Hematopoietic multipotent progenitor cell treated with erythropoietin and hydrocortisone succinate and interleukin-3 and kit ligand, for 17 days (in vitro differentiated cells): Measurements from ENCODE around the gene CAMSAP3.
"Not testable (repeated sequence)": the region's sequence is repeated elsewhere in the genome, so short reads cannot be mapped to it uniquely, and the experiment has no call there.

Source experiments
- DNase-seq: peaks from one replicate; pipeline ENCODE4 v3.0.0-alpha.2; 2015; ENCODE audit warnings: low spot score

The CAMSAP3 gene

DNA sequence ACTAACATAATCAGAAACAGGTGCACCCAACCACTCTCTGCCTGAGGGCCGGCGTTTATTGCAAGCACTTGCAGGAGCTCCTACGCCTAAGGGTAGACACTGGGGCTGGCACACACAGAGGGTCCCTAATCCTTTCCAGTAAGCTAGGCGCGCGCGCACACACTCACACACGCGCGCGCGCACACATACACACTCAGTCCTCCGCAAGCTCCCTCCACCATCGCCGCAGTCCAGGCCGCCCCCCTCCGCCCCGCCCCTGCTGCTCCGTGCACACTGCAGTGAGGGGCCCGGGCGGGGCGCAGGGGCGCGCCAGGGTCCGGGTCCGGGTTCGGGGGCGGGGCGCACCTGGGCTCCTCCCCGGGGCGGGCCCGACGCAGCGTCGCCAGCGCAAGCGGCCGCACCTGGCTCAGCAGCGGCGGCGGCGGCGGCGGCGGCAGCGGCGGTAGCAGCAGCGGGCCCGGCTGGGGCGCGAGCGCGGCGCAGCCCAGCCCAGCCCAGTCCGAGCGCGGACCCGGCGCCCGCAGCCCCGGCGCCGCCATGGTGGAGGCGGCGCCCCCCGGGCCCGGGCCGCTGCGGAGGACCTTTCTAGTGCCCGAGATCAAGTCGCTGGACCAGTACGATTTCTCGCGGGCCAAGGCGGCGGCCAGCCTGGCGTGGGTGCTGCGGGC, at the start of gene CAMSAP3:
Gene CAMSAP3, plus strand, starts transcription at position 398 of the 668 bp plus-strand sequence. Its CDS starts 140 bp downstream, at position 538.
- no peak for DNase-seq

- DNase-seq = no peak
Measured at GRCh38 chr19:7545904-7546303, 49.8 kb upstream of the CAMSAP3 start.

GRCh38 chr19:7547159-7547558, 48.5 kb upstream of the CAMSAP3 start:
- DNase-seq = no peak

GRCh38 chr19:7549429-7550148, 46.1 kb upstream of the CAMSAP3 start:
- DNase-seq = no peak

DNA sequence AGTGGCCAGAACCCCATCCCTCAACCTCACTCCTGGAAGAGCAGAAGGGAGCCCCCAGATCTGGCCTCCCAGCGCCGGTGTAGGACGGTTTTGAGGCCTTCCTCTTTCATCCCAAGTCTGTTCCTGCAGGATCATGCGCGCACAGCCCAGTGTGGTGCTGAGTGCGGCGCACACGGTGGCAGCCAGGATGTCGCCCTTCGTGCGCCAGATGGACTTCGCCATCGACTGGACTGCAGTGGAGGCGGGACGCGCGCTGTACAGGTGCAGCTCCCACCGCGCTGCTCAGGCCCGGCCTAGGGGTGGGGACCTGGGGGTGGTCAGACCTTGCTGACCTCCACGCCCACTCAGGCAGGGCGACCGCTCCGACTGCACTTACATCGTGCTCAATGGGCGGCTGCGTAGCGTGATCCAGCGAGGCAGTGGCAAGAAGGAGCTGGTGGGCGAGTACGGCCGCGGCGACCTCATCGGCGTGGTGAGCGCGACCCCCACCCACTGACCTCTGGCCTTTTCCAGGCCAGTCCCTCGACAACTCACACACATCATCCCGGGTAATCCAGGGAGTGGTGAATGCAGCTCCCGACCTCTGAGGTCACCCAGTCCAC, 45.4 kb upstream of the CAMSAP3 start:
- DNase-seq = no peak

GRCh38 chr19:7550987-7551761, 44.5 kb upstream of the CAMSAP3 start:
- no peak for DNase-seq

GRCh38 chr19:7552781-7553180, 42.9 kb upstream of the CAMSAP3 start:
- no peak for DNase-seq

GRCh38 chr19:7554565-7554964, 41.1 kb upstream of the CAMSAP3 start:
- DNase-seq = no peak

- peak; percentile 16 for DNase-seq
Measured at GRCh38 chr19:7554990-7555864, 40.4 kb upstream of the CAMSAP3 start.

DNA sequence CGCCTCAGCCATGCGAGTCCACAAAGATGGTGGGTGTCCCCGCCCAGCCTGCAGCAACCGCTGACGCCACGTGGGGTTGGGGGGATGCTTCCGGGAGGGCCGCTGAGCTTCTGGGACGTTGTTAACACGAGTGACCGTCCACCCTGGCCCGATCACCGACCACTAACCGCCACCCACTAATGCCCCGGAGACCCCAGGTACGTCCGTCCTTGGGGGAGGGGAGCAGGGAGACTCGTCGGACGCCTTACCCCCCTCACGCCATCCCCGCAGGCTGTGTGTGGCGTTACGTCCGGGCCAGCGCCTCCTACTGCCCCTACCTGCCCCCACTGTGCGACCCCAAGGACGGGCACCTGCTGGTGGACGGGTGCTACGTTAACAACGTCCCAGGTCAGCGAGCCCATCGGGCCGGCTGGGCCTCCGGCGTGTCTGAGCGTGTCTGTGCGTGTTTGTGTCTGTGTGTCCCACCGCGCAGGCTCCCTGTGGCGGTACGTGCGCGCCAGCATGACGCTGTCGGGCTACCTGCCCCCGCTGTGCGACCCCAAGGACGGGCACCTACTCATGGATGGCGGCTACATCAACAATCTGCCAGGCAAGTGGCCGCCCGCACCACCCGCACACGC, 38.9 kb upstream of the CAMSAP3 start:
- no peak for DNase-seq

DNA sequence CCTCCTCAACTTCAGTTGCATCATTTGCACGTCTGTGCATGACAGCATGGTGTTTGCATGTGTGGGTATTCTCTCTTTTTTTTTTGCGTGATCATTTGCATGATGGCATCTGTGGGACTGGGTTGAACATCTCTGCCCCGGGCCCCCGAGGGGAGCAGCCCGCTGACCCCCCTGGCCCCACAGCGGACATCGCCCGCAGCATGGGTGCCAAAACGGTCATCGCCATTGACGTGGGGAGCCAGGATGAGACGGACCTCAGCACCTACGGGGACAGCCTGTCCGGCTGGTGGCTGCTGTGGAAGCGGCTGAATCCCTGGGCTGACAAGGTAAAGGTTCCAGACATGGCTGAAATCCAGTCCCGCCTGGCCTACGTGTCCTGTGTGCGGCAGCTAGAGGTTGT, 37.0 kb upstream of the CAMSAP3 start:
- no peak for DNase-seq

DNA sequence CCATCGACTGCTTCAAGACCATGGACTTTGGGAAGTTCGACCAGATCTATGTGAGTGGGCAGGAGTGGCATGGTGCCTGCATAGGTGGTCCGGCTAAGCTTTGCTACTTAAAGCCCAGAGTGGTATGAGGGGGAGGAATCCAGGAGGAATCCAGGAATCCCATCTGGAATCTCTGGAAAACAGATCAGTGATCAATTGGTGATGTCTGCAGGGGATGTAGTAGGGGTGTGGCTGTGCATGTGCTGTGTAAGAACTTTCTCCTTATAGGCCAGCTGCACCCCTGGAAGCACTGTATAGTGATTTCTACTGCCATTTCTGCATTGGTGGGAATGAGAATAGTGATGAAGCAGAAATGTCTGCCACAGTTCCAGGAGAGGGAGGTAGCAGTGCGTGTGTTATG, 36.6 kb upstream of the CAMSAP3 start:
- no peak for DNase-seq

DNA sequence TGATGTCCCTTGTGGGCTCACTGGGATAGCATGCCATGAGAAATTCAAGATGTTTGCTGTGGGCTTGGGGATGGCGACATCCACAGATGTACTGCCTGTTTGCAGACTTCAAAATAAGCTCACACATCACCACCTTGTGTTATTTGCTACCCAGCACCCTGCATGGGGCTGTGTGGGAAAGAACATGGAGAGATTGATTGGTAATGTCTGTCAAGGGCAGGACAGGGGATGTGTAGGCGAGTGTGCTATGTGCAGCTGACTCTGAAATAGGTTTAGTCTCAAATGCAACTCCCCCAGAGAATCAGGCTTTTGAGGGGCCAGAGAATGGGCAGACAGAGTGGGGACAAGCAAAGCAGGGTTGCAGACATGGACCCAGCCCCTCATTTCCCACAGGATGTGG, 35.4 kb upstream of the CAMSAP3 start:
- no peak for DNase-seq

- no peak for DNase-seq
Measured at GRCh38 chr19:7561325-7561724, 34.3 kb upstream of the CAMSAP3 start.

- no peak for DNase-seq
Measured at GRCh38 chr19:7562646-7563393, 32.8 kb upstream of the CAMSAP3 start.

DNA sequence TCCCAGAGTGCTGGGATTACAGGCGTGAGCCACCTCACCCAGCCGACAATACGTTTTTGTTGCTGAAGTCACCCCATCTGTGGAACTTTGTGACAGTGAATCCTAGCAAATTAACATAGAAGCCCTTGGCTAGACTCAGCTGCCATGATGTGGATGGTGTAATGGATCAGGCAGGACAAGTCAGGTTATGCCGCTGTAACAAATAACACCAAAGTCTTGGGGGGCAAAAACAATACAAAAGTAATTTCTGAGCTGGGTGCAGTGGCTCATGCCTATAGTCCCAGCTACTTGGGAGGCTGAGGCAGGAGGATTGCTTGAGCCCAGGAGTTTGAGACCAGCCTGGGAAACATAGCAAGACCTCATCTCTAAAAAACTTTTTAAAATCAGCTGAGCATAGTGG, 30.8 kb upstream of the CAMSAP3 start:
- no peak for DNase-seq

DNA sequence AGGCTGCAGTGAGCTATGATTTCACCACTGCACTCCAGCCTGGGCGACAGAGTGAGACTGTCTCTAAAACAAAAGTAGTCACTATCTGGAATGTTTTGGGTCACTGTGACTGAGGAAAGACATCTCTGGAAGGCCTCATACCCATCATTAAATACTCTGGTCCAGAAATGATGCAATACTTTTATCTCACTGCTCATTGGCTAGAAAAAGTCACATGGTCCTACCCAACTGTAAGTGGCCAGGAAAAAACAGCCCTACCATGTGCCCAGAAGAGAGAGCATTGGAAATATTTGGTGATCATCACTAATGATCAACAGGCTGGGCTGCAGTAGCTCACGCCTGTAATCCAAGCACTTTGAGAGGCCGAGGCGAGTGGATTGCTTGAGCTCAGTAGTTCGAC, 30.3 kb upstream of the CAMSAP3 start:
- DNase-seq = no peak

- DNase-seq = no peak
Measured at GRCh38 chr19:7570761-7571160, 24.9 kb upstream of the CAMSAP3 start.

DNA sequence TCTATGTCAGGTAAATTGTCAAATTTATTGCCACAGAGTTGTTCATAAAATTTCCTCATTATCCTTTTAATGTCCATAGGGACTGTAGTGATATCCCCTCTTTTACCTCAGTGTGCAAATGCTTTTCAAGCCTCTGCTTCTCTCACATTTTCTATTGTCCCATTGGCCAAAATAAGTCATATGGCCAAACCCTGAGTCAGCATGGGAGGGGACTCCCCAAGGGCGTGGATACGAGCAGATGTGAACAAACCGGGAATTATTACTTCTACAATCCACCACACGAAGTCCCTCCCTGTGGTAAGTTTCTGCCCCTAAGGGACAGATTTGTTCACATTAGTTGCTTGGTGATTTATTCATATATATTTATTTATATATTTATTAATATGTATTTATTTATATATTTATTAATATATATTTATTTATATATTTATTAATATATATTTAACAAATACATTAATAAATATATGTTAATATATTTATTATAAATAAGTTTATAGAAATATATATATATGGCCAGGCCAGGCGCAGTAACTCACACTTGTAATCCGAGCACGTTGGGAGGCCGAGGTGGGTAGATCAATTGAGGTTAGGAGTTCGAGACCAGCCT, 20.1 kb upstream of the CAMSAP3 start:
- DNase-seq = peak; percentile 23

DNA sequence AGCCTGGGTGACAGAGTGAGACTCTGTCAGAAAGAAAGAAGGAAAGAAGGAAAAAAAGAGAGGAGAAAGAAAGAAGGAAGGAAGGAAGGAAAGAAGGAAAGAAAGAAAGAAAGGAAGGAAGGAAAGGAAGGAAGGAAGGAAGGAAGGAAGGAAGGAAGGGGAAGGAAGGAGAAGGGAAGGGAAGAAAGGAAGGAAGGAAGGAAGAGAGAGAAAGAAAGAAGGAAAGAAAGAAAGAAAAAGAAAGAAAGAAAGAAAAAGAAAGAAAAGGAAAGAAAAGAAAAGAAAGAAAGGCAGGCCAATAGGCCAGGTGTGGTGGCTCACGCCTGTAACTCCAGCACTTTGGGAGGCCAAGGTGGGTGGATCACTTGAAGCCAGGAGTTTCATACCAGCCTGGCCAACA, 18.2 kb upstream of the CAMSAP3 start:
- DNase-seq = not testable (repeated sequence)
